HL-60 (cell line): ENCODE results near the gene PTPN3.

Experiments used
- DNase-seq, 2 experiments: peaks; one replicate each; pipeline ENCODE4 v3.0.0-alpha.2; 2010 to 2020; ENCODE audit warnings: low read depth in 1 of 2, low spot score in 1 of 2
- H3K27ac ChIP-seq: fragments of 250-450 bp; sonication (Bioruptor Pico); replicated peaks from 2 replicates; pipeline ENCODE4 v1.5.1; 2020; ENCODE audit warnings: mild to moderate bottlenecking, moderate library complexity
- H3K27me3 ChIP-seq: fragments of 250-450 bp; sonication (Bioruptor Pico); 2 replicates; pipeline ENCODE4 v1.5.1; 2021; ENCODE audit warnings: mild to moderate bottlenecking, moderate library complexity; ENCODE audit not compliant: insufficient read depth, poor library complexity, severe bottlenecking
- H3K4me3 ChIP-seq: replicated peaks from 2 replicates; pipeline ENCODE4 v1.5.1; 2011; ENCODE audit warnings: mild to moderate bottlenecking, control low read depth, low read length; ENCODE audit not compliant: insufficient read depth
- CTCF ChIP-seq: IDR thresholded peaks from one replicate; pipeline ENCODE4 v1.5.1; 2011; ENCODE audit warnings: low read length, control low read depth, inconsistent platforms; ENCODE audit not compliant: insufficient read depth
- GABPA ChIP-seq: IDR thresholded peaks from 2 replicates; pipeline ENCODE4 v1.6.1; 2012; ENCODE audit warnings: low read depth
- POLR2AphosphoS5 ChIP-seq: IDR thresholded peaks from 2 replicates; pipeline ENCODE4 v1.6.1; 2012; ENCODE audit warnings: low read depth
- REST ChIP-seq: IDR thresholded peaks from 2 replicates; pipeline ENCODE4 v1.6.1; 2012; ENCODE audit warnings: low read depth; ENCODE audit not compliant: insufficient replicate concordance
- SPI1 ChIP-seq: IDR thresholded peaks from 2 replicates; pipeline ENCODE4 v1.6.1; 2012; ENCODE audit warnings: low read depth, mild to moderate bottlenecking, borderline replicate concordance

Gene PTPN3

GRCh38 chr9:109399258-109399767 lies 98.8 kb downstream of the PTPN3 start:
- DNase-seq: no peak
- Histone ChIP-seq H3K27me3 (peaks cover 5% of the 10 kb centered on the region), H3K27ac (no peak overlapping the region), H3K4me3 (no peak overlapping the region)
- TF ChIP-seq GABPA: no peak

- no peak overlapping the region for H3K4me3 ChIP-seq
- TF ChIP-seq POLR2AphosphoS5 (no peak), SPI1 (no peak), CTCF (no peak), GABPA (no peak), REST (no peak)
- peaks cover 2% of the 10 kb centered on the region for H3K27me3 ChIP-seq
- no peak overlapping the region for H3K27ac ChIP-seq
- no peak for DNase-seq
Measured at GRCh38 chr9:109391176-109391575, 106.9 kb downstream of the PTPN3 start.

GRCh38 chr9:109387856-109388255 lies 110.3 kb downstream of the PTPN3 start:
- H3K27me3 ChIP-seq: no peaks in the 10 kb centered on the region
- DNase-seq: no peak
- no peak overlapping the region for H3K4me3 ChIP-seq
- TF ChIP-seq SPI1 (no peak), CTCF (no peak), POLR2AphosphoS5 (no peak), REST (no peak), GABPA (no peak)
- H3K27ac ChIP-seq: no peak overlapping the region

- TF ChIP-seq REST (no peak), CTCF (no peak), GABPA (no peak), POLR2AphosphoS5 (no peak)
- DNase-seq: no peak
- Histone ChIP-seq H3K27ac (no peak overlapping the region), H3K27me3 (no peaks in the 10 kb centered on the region), H3K4me3 (no peak overlapping the region)
Measured at GRCh38 chr9:109387206-109387605, 110.9 kb downstream of the PTPN3 start.
